ENCODE data around the gene GLDN. TPM values are rescaled to one million over a fixed set of nuclear protein-coding genes. Genes with fewer than 3 reads are reported as not detected.

The GLDN gene
- 1 to 10 TPM; 1.9 to 9.4 TPM for total RNA-seq

- Histone ChIP-seq H3K36me3 (no peaks in the 10 kb centered on the region), H3K4me1 (peaks cover 0 to 18% of the 10 kb centered on the region in 2 donors), H3K4me3 (peak within 1 kb of the TSS; percentile 25 to 59), H3K9me3 (no peaks in the 10 kb centered on the region), H3K27me3 (no peaks in the 10 kb centered on the region), H3K27ac (peak within 1 kb of the TSS; percentile 32 to 61)
- no peak for TF ChIP-seq CTCF (IDR thresholded peaks at IDR 0.05)
- DNase-seq (ENCODE audit: low spot score) = no peak
Observed at GRCh38 chr15:51341366-51342226, at the start of gene GLDN. GLDN (plus strand) TSS chr15:51341655; CDS start chr15:51341685, 30 bp downstream.

DNA sequence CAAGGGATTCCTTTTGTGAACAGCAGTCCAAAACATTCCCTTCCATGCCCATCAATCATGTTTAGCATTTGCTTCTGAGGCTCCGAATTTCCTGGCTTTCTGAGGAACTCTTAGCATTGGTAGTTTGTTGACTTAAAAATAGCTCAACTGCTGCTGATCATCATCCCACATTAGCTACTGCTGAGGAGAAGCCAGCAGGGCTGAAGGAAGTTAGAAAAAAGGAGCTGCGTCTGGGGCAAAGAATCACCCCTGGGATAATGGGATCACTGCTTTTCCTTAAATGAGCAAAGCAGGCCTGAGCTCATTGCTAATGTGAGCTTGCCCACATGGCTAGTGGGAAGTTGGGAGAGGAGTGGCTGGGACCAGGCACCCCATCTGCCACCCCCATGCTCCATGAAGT lies 42.8 kb upstream of the GLDN start:
- Histone ChIP-seq H3K36me3 (no peaks in the 10 kb centered on the region), H3K27me3 (no peaks in the 10 kb centered on the region), H3K27ac (no peak overlapping the region), H3K9me3 (no peaks in the 10 kb centered on the region), H3K4me1 (peaks cover 0 to 1% of the 10 kb centered on the region in 2 donors), H3K4me3 (no peak overlapping the region)
- no peak for DNase-seq (ENCODE audit: low spot score)
- no peak for TF ChIP-seq CTCF (IDR thresholded peaks at IDR 0.05)

DNA sequence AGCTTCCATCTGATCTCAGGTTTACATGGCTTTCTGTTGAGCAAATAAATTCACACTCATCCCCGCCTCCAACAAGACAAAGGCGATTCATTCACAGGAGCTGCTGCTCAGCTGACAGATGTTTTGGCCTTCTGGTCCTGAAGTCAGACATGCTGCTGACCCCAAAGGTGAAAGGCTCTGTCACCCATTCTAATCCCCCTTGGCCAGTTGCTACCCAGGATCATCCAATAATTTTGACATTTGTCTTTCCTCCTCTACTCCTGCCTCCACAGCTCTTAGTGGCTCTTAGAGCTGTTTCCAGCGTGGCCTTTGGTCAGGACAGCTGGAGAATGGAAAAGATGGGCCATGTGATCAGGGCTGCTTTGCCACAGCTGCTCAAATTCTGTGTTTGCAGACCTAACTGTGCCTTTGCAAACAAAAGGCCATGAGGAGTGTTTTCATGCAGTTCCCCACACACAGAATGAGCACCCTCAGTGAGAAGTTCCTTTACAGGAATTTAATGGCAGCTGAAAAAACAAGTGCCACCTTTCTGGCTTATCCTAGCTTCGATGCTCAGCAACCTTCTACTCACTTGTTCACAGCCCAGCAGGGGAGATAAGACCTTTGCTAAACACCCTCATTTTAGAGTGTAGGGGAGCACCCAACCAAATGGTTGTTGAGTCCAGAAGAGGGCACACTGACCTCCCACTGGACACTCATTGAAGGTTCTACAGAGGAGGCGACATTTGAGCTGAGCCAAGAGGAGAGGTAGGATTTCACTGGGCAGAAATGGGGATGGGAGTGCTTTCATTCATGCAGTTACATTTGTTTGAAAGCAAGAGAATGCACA lies 42.1 kb upstream of the GLDN start:
- Histone ChIP-seq H3K9me3 (no peaks in the 10 kb centered on the region), H3K36me3 (no peaks in the 10 kb centered on the region), H3K4me1 (peaks cover 0 to 3% of the 10 kb centered on the region in 2 donors), H3K27ac (no peak overlapping the region), H3K27me3 (no peaks in the 10 kb centered on the region), H3K4me3 (no peak overlapping the region)
- no peak for TF ChIP-seq CTCF (IDR thresholded peaks at IDR 0.05)
- no peak for DNase-seq (ENCODE audit: low spot score)

DNA sequence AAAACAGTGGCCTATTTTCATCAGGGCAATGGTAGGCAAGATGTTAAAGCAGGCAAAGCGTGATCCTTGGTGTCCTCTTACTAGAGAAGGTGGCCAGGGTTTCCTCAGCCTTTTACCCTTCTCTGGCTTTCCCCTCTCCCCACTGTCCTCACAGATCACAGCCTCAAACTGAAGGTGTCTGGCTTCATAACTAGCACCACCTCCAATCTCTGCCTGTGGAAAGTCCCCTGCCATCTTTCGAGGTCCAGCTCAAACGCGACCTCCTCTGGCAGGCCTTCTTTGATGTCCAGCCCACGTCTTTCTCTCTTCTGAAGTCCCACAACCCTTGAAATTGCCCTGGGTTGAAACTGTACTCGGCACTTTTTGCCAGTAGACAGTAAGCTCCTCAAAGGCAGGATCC lies 39.0 kb upstream of the GLDN start:
- Histone ChIP-seq H3K27ac (no peak overlapping the region), H3K4me3 (no peak overlapping the region), H3K36me3 (no peaks in the 10 kb centered on the region), H3K4me1 (peaks cover 0 to 3% of the 10 kb centered on the region in 2 donors), H3K9me3 (no peaks in the 10 kb centered on the region), H3K27me3 (no peaks in the 10 kb centered on the region)
- no peak for TF ChIP-seq CTCF (IDR thresholded peaks at IDR 0.05)
- DNase-seq (ENCODE audit: low spot score) = no peak

- TF ChIP-seq CTCF (IDR thresholded peaks at IDR 0.05) = no peak
- peaks cover 0 to 9% of the 10 kb centered on the region in 2 donors for H3K4me1 ChIP-seq
- no peaks in the 10 kb centered on the region for H3K9me3 ChIP-seq
- no peaks in the 10 kb centered on the region for H3K27me3 ChIP-seq
- no peak for DNase-seq (ENCODE audit: low spot score)
- no peaks in the 10 kb centered on the region for H3K36me3 ChIP-seq
- H3K4me3 ChIP-seq = no peak overlapping the region
- no peak overlapping the region for H3K27ac ChIP-seq
Observed at GRCh38 chr15:51303462-51303980, 37.9 kb upstream of the GLDN start.

Measured in right atrium auricular region (tissue), 2 donors.